ENCODE measurements around the gene SPIN3.

DNA sequence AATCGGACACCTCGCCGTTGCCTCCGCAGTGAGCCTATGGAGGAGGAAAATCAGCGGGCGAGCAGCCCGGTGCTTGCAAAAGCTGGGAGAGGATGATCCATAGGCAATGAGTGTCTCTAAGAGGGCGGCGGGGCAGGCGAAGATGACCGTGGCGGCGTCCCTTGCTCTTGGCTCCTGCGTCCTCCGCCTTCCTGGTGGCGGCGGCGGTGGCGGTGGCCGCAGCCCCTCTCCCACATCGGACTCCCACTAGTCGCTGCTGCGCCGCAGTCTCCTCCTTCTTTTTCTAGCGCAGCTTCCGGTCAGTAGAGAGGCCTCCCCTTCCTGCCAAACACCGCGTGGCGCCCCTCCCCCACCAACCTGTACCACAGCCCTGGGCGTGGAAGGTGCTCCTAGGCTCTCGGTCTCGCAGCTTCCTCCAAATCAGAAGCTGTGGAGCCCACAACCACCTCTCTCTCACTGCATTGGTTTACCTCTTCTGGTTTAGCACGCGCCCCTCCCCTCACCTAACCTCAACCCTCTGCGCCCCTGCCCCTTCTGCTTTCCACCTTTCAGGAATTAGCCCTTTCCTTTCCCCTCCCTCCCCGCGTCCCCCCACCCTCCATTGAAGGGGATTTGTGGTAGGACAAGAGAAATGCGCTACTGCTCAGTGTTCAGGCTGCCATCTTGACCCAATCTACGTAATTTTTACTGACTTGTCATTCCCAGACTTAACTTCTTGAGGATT is at the start of gene SPIN3:
- peak; percentile 80 for TF ChIP-seq POLR2AphosphoS5 (IDR thresholded peaks at IDR 0.05; ENCODE audit: low read length)
- TF ChIP-seq, protein P1, sequence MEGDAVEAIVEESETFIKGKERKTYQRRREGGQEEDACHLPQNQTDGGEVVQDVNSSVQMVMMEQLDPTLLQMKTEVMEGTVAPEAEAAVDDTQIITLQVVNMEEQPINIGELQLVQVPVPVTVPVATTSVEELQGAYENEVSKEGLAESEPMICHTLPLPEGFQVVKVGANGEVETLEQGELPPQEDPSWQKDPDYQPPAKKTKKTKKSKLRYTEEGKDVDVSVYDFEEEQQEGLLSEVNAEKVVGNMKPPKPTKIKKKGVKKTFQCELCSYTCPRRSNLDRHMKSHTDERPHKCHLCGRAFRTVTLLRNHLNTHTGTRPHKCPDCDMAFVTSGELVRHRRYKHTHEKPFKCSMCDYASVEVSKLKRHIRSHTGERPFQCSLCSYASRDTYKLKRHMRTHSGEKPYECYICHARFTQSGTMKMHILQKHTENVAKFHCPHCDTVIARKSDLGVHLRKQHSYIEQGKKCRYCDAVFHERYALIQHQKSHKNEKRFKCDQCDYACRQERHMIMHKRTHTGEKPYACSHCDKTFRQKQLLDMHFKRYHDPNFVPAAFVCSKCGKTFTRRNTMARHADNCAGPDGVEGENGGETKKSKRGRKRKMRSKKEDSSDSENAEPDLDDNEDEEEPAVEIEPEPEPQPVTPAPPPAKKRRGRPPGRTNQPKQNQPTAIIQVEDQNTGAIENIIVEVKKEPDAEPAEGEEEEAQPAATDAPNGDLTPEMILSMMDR (IDR thresholded peaks at IDR 0.05 in 2 of 3, conservative IDR thresholded peaks at IDR 0.05 in 1 of 3; ENCODE audit: control insufficient read depth in 2 of 3, extremely low read depth in 1 of 3, insufficient read depth in 1 of 3, low read depth in 3 of 3, low read length in 3 of 3): no peak
- no peak for TF ChIP-seq ZNF622 (IDR thresholded peaks at IDR 0.05)
- TF ChIP-seq, protein P2, sequence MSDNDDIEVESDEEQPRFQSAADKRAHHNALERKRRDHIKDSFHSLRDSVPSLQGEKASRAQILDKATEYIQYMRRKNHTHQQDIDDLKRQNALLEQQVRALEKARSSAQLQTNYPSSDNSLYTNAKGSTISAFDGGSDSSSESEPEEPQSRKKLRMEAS (IDR thresholded peaks at IDR 0.05; ENCODE audit: low read depth, low read length): peak; percentile 74; the same call in 1 of the 2 replicates
- TF ChIP-seq KDM1A (IDR thresholded peaks at IDR 0.05; ENCODE audit: borderline replicate concordance): no peak
- no peak for TF ChIP-seq SMC3 (IDR thresholded peaks at IDR 0.05; ENCODE audit: borderline replicate concordance, low read length)
- no peak for TF ChIP-seq EZH2 (IDR thresholded peaks at IDR 0.05; ENCODE audit: borderline replicate concordance, control insufficient read depth, low read depth, low read length)
- peak; percentile 88 for TF ChIP-seq MYC (IDR thresholded peaks at IDR 0.05; ENCODE audit: insufficient read depth, insufficient read length, insufficient replicate concordance, low read length, severe bottlenecking)

Measured in GM12878 (cell line).